HL-60 (cell line): ENCODE results near the gene GREB1.

Experiments
- DNase-seq, 2 experiments: peaks; one replicate each; pipeline ENCODE4 v3.0.0-alpha.2; 2010 to 2020; ENCODE audit warnings: low read depth in 1 of 2, low spot score in 1 of 2
- H3K27ac ChIP-seq: fragments of 250-450 bp; sonication (Bioruptor Pico); replicated peaks from 2 replicates; pipeline ENCODE4 v1.5.1; 2020; ENCODE audit warnings: mild to moderate bottlenecking, moderate library complexity
- H3K27me3 ChIP-seq: fragments of 250-450 bp; sonication (Bioruptor Pico); 2 replicates; pipeline ENCODE4 v1.5.1; 2021; ENCODE audit warnings: mild to moderate bottlenecking, moderate library complexity; ENCODE audit not compliant: insufficient read depth, poor library complexity, severe bottlenecking
- H3K4me3 ChIP-seq: replicated peaks from 2 replicates; pipeline ENCODE4 v1.5.1; 2011; ENCODE audit warnings: mild to moderate bottlenecking, control low read depth, low read length; ENCODE audit not compliant: insufficient read depth
- CTCF ChIP-seq: IDR thresholded peaks from one replicate; pipeline ENCODE4 v1.5.1; 2011; ENCODE audit warnings: low read length, control low read depth, inconsistent platforms; ENCODE audit not compliant: insufficient read depth
- GABPA ChIP-seq: IDR thresholded peaks from 2 replicates; pipeline ENCODE4 v1.6.1; 2012; ENCODE audit warnings: low read depth
- POLR2AphosphoS5 ChIP-seq: IDR thresholded peaks from 2 replicates; pipeline ENCODE4 v1.6.1; 2012; ENCODE audit warnings: low read depth
- REST ChIP-seq: IDR thresholded peaks from 2 replicates; pipeline ENCODE4 v1.6.1; 2012; ENCODE audit warnings: low read depth; ENCODE audit not compliant: insufficient replicate concordance
- SPI1 ChIP-seq: IDR thresholded peaks from 2 replicates; pipeline ENCODE4 v1.6.1; 2012; ENCODE audit warnings: low read depth, mild to moderate bottlenecking, borderline replicate concordance

GREB1 gene

GRCh38 chr2:11534746-11535484 is 1.1 kb downstream of the GREB1 start:
- peaks cover 3% of the 10 kb centered on the region for H3K27me3 ChIP-seq
- no peak overlapping the region for H3K27ac ChIP-seq
- no peak for DNase-seq
- TF ChIP-seq POLR2AphosphoS5 (no peak), SPI1 (no peak), REST (no peak), GABPA (no peak), CTCF (no peak)
- H3K4me3 ChIP-seq = no peak overlapping the region

GRCh38 chr2:11535899-11536344 is 2.1 kb downstream of the GREB1 start:
- TF ChIP-seq GABPA = no peak
- TF ChIP-seq CTCF = no peak
- no peak for TF ChIP-seq SPI1
- no peak for TF ChIP-seq POLR2AphosphoS5
- Histone ChIP-seq H3K27me3 (peaks cover 3% of the 10 kb centered on the region), H3K27ac (no peak overlapping the region), H3K4me3 (no peak overlapping the region)
- no peak for DNase-seq

GRCh38 chr2:11537951-11538350 is 4.1 kb downstream of the GREB1 start:
- no peak for TF ChIP-seq POLR2AphosphoS5
- no peak for TF ChIP-seq SPI1
- no peak for TF ChIP-seq GABPA
- no peak for TF ChIP-seq CTCF
- TF ChIP-seq REST = no peak

More at GRCh38 chr2:11537951-11538350, 4.1 kb downstream of the GREB1 start:
- no peak for DNase-seq
- Histone ChIP-seq H3K27ac (no peak overlapping the region), H3K4me3 (no peak overlapping the region), H3K27me3 (peaks cover 3% of the 10 kb centered on the region)
